ENCODE data around the gene GPD1. TPM values are rescaled to one million over a fixed set of nuclear protein-coding genes. Genes with fewer than 3 reads are reported as not detected.

GPD1 gene
- total RNA-seq, 5 donors from 2014 or later (not counting 1 experiment from before 2014, with no cell fraction given): 0.41 to 1.1 (median 0.86) TPM

DNA sequence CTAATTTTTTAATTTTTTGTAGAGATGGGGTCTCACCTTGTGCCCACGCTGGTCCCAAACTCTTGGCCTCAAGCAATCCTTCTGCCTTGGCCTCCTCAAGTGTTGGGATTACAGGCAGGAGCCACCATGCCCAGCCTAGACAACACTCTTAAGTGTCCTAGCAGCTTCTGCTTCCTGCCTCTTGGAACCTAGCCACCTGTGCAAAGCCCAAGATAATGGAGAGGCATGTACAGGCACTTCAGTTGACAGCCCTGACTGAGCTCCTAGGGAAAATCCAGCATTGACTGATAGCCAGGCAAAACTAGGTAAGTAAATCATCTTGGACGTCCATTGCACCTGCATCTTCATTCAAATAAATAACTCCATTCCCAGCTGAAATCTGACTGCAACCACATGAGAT is 23.7 kb downstream of the GPD1 start:
- POLR2A ChIA-PET: no interaction called here

DNA sequence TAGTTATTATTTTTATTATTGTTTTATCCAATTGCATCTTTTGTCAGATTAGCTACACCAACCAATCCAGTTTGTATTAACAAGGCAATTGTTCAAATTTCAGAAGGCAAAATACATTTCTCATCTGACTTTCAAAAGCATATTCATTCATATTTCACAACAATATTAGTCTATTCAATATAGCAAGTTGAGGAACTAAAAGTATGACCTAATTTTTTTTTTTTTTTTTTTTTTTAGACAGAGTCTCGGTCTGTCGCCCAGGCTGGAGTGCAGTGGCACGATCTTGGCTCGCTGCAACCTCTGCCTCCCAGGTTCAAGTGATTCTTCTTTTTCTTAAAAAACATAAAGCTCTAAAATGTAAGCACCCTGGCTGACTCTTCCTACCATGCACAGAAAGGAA is 25.5 kb downstream of the GPD1 start:
- Histone ChIP-seq H3K4me3 (ENCODE audit: control insufficient read depth in 1 of 2, extremely low read depth in 1 of 2, low read length in 1 of 2) (no peak overlapping the region), H3K9me3 (no peaks in the 10 kb centered on the region), H3K4me1 (ENCODE audit: control insufficient read depth in 1 of 2, extremely low read depth in 1 of 2, insufficient read depth in 2 of 2, low read length in 2 of 2) (peaks cover 2 to 4% of the 10 kb centered on the region in 2 experiments), H3K27ac (ENCODE audit: low read length) (no peak overlapping the region), H3K36me3 (ENCODE audit: control insufficient read depth in 2 of 2, extremely low read depth in 1 of 2, insufficient read depth in 1 of 2, low read length in 1 of 2) (peaks cover 9 to 63% of the 10 kb centered on the region in 2 donors), H3K27me3 (replicated peaks in 1 of 2; ENCODE audit: control insufficient read depth in 2 of 2, extremely low read depth in 1 of 2, insufficient read depth in 2 of 2, low read length in 1 of 2) (no peaks in the 10 kb centered on the region)
- Mint-ChIP-seq H3K27ac (no peak overlapping the region), H3K9me3 (no peaks in the 10 kb centered on the region), H3K4me1 (peaks cover 20 to 34% (median 27%) of the 10 kb centered on the region in 3 donors), H3K4me3 (no peak overlapping the region), H3K27me3 (no peaks in the 10 kb centered on the region), H3K36me3 (peaks cover 52% of the 10 kb centered on the region)
- ATAC-seq (replicated peaks in 1 of 4) (no peak), DNase-seq (no peak)
- POLR2A ChIA-PET: interaction anchor here (0.5 to 2.9 kb wide), 3 partner anchors 17 to 1244 kb away, joined by 3 to 10 read pairs (median 3); partner anchors contain the start of gene COX14 (in 1 of the 2)
- WGBS (ENCODE audit: insufficient coverage): 100% methylated on average over 1 of the region's 4 CpGs
- CTCF ChIA-PET: interaction anchor here (0.5 to 1.9 kb wide), 6 partner anchors 17 to 921 kb away, joined by 3 to 8 read pairs (median 6); partner anchors contain the start of gene COX14 (in 1 of the 2)

More for the DNA sequence above, 23.7 kb downstream of the GPD1 start:
- Mint-ChIP-seq H3K27ac (no peak overlapping the region), H3K4me1 (peaks cover 25 to 35% (median 30%) of the 10 kb centered on the region in 3 donors), H3K9me3 (no peaks in the 10 kb centered on the region), H3K36me3 (peaks cover 52% of the 10 kb centered on the region), H3K4me3 (no peak overlapping the region), H3K27me3 (no peaks in the 10 kb centered on the region)
- H3K27me3 ChIP-seq (replicated peaks in 1 of 2; ENCODE audit: control insufficient read depth in 2 of 2, extremely low read depth in 1 of 2, insufficient read depth in 2 of 2, low read length in 1 of 2): no peaks in the 10 kb centered on the region
- H3K27ac ChIP-seq (ENCODE audit: low read length): no peak overlapping the region
- H3K9me3 ChIP-seq: no peaks in the 10 kb centered on the region
- H3K36me3 ChIP-seq (ENCODE audit: control insufficient read depth in 2 of 2, extremely low read depth in 1 of 2, insufficient read depth in 1 of 2, low read length in 1 of 2): peaks cover 9 to 65% of the 10 kb centered on the region in 2 donors
- CTCF ChIA-PET: interaction anchor here in 1 of 2 donors (0.5 to 0.7 kb wide), 2 partner anchors 9 to 1228 kb away, joined by 3 read pairs; no protein-coding TSS in a partner anchor
- DNase-seq (no peak), ATAC-seq (replicated peaks in 1 of 4) (no peak)
- H3K4me1 ChIP-seq (ENCODE audit: control insufficient read depth in 1 of 2, extremely low read depth in 1 of 2, insufficient read depth in 2 of 2, low read length in 2 of 2): peaks cover 2 to 4% of the 10 kb centered on the region in 2 experiments
- no peak overlapping the region for H3K4me3 ChIP-seq (ENCODE audit: control insufficient read depth in 1 of 2, extremely low read depth in 1 of 2, low read length in 1 of 2)
- 86% methylated on average over 2 of the region's 2 CpGs for WGBS (ENCODE audit: insufficient coverage)

DNA sequence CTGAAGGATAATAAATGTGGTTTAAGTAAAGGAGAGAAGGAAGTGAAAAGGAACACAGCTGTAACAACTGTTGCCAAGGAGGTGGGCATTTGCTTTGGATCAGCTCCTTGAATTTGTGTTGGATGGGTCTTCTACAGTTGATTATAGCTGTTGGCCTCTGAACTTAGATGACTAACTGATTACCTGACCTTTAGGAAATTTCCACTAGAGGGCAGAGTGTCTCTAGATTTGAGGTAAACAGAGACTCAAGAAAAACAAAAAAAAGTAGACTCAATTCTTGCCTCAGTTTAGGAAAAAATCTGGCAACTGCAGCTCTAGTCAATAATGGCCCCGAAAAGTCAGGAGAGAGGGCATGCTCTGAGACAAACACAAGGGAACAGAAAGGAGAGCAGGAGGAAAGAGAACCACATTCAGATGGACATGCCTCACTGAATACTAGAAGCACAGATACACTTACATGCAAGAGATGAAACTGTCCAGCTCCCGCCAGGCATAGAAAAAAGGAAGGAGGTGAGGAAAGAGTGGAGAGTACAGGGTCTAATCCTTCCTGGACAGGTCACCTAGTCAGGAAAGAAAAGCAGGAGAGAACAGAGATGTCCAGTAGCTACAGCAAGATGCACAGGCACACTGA is 28.8 kb downstream of the GPD1 start:
- WGBS (ENCODE audit: insufficient coverage): 67% methylated on average over 1 of the region's 2 CpGs

DNA sequence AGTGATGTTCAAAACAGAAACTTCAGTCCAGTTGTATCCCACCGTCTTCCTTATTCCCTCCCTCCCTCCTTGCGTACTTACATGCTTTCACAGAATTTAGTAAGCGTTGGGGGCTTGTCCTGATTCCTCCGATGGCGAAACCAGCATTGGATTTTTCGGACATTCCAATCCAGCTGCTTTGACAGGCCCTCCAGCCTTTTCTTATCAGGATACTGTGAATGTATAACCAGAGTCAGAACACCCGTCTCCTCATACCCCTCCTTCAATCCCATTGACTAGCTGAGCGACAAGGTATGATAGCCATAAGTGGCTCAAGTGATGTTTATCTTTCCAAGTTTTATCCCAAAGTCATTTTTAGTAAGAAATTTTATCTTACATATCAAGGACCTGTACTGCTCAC is 39.2 kb downstream of the GPD1 start:
- no peak overlapping the region for H3K4me3 Mint-ChIP-seq
- no peaks in the 10 kb centered on the region for H3K9me3 Mint-ChIP-seq
- DNase-seq (no peak), ATAC-seq (replicated peaks in 1 of 4) (no peak)
- H3K4me3 ChIP-seq (ENCODE audit: control insufficient read depth in 1 of 2, extremely low read depth in 1 of 2, low read length in 1 of 2): no peak overlapping the region
- H3K36me3 Mint-ChIP-seq: peaks cover 31% of the 10 kb centered on the region
- H3K27me3 Mint-ChIP-seq: no peaks in the 10 kb centered on the region
- peaks cover 3 to 6% (median 5%) of the 10 kb centered on the region in 3 donors for H3K4me1 Mint-ChIP-seq
- POLR2A ChIA-PET: interaction anchor here in 1 of 2 donors (0.7 kb wide), 1 partner anchor 630 kb away, joined by 9 read pairs; no protein-coding TSS in a partner anchor
- 100% methylated on average over 4 of the region's 8 CpGs for WGBS (ENCODE audit: insufficient coverage)
- CTCF ChIA-PET: interaction anchor here (0.6 to 0.8 kb wide), 3 partner anchors 28 to 51 kb away, joined by 3 to 5 read pairs (median 3); no protein-coding TSS in a partner anchor
- H3K27ac ChIP-seq (ENCODE audit: low read length): no peak overlapping the region
- no peaks in the 10 kb centered on the region for H3K4me1 ChIP-seq (ENCODE audit: control insufficient read depth in 1 of 2, extremely low read depth in 1 of 2, insufficient read depth in 2 of 2, low read length in 2 of 2)
- H3K9me3 ChIP-seq: no peaks in the 10 kb centered on the region
- H3K27ac Mint-ChIP-seq: no peak overlapping the region
- H3K27me3 ChIP-seq (replicated peaks in 1 of 2; ENCODE audit: control insufficient read depth in 2 of 2, extremely low read depth in 1 of 2, insufficient read depth in 2 of 2, low read length in 1 of 2): no peaks in the 10 kb centered on the region
- peaks cover 11 to 40% of the 10 kb centered on the region in 2 donors for H3K36me3 ChIP-seq (ENCODE audit: control insufficient read depth in 2 of 2, extremely low read depth in 1 of 2, insufficient read depth in 1 of 2, low read length in 1 of 2)

More for the DNA sequence above, 28.8 kb downstream of the GPD1 start:
- H3K27ac ChIP-seq (ENCODE audit: low read length): no peak overlapping the region
- H3K9me3 ChIP-seq: no peaks in the 10 kb centered on the region
- Mint-ChIP-seq H3K27me3 (no peaks in the 10 kb centered on the region), H3K4me1 (peaks cover 5 to 16% (median 12%) of the 10 kb centered on the region in 3 donors), H3K36me3 (peaks cover 56% of the 10 kb centered on the region), H3K9me3 (no peaks in the 10 kb centered on the region), H3K27ac (peak overlapping the region; percentile 7 to 79), H3K4me3 (no peak overlapping the region)
- peaks cover 3 to 73% of the 10 kb centered on the region in 2 donors for H3K36me3 ChIP-seq (ENCODE audit: control insufficient read depth in 2 of 2, extremely low read depth in 1 of 2, insufficient read depth in 1 of 2, low read length in 1 of 2)
- DNase-seq: peak in 3 of 35 experiments; percentile 7 to 60 (median 24)
- ChIA-PET CTCF (interaction anchor here (0.5 to 3.0 kb wide), 17 partner anchors 14 to 1189 kb away, joined by 3 to 47 read pairs (median 3); partner anchors contain the start of genes COX14 (in 2 of the 2) and LIMA1 (in 1 of the 2)), POLR2A (interaction anchor here in 1 of 2 donors (0.6 to 0.9 kb wide), 2 partner anchors 21 to 765 kb away, joined by 3 to 4 read pairs; partner anchors contain the start of genes COX14 and SPATS2)
- no peaks in the 10 kb centered on the region for H3K27me3 ChIP-seq (replicated peaks in 1 of 2; ENCODE audit: control insufficient read depth in 2 of 2, extremely low read depth in 1 of 2, insufficient read depth in 2 of 2, low read length in 1 of 2)
- no peaks in the 10 kb centered on the region for H3K4me1 ChIP-seq (ENCODE audit: control insufficient read depth in 1 of 2, extremely low read depth in 1 of 2, insufficient read depth in 2 of 2, low read length in 2 of 2)
- ATAC-seq (replicated peaks in 1 of 4): peak in 2 of 4 experiments; percentile 36 to 65
- H3K4me3 ChIP-seq (ENCODE audit: control insufficient read depth in 1 of 2, extremely low read depth in 1 of 2, low read length in 1 of 2): no peak overlapping the region

GRCh38 chr12:50145439-50145838 is 41.6 kb downstream of the GPD1 start:
- Mint-ChIP-seq H3K27ac (no peak overlapping the region), H3K4me3 (no peak overlapping the region), H3K27me3 (no peaks in the 10 kb centered on the region), H3K36me3 (peaks cover 26% of the 10 kb centered on the region), H3K9me3 (no peaks in the 10 kb centered on the region), H3K4me1 (peaks cover 5 to 15% (median 12%) of the 10 kb centered on the region in 3 donors)
- no peaks in the 10 kb centered on the region for H3K9me3 ChIP-seq
- H3K27ac ChIP-seq (ENCODE audit: low read length): no peak overlapping the region
- no peak overlapping the region for H3K4me3 ChIP-seq (ENCODE audit: control insufficient read depth in 1 of 2, extremely low read depth in 1 of 2, low read length in 1 of 2)
- CTCF ChIA-PET: interaction anchor here in 1 of 2 donors (1.1 kb wide), 1 partner anchor 54 kb away, joined by 4 read pairs; no protein-coding TSS in a partner anchor
- no peak for ATAC-seq (replicated peaks in 1 of 4)
- WGBS (ENCODE audit: insufficient coverage): no CpG with 5 or more reads among the region's 2 CpGs
- no peaks in the 10 kb centered on the region for H3K27me3 ChIP-seq (replicated peaks in 1 of 2; ENCODE audit: control insufficient read depth in 2 of 2, extremely low read depth in 1 of 2, insufficient read depth in 2 of 2, low read length in 1 of 2)
- DNase-seq: no peak
- POLR2A ChIA-PET: interaction anchor here in 1 of 2 donors (0.6 kb wide), 1 partner anchor 17 kb away, joined by 4 read pairs; no protein-coding TSS in a partner anchor
- H3K36me3 ChIP-seq (ENCODE audit: control insufficient read depth in 2 of 2, extremely low read depth in 1 of 2, insufficient read depth in 1 of 2, low read length in 1 of 2): peaks cover 9 to 33% of the 10 kb centered on the region in 2 donors
- H3K4me1 ChIP-seq (ENCODE audit: control insufficient read depth in 1 of 2, extremely low read depth in 1 of 2, insufficient read depth in 2 of 2, low read length in 2 of 2): no peaks in the 10 kb centered on the region

GRCh38 chr12:50147281-50147680 is 43.5 kb downstream of the GPD1 start:
- DNase-seq (no peak), ATAC-seq (replicated peaks in 1 of 4) (no peak)
- H3K36me3 ChIP-seq (ENCODE audit: control insufficient read depth in 2 of 2, extremely low read depth in 1 of 2, insufficient read depth in 1 of 2, low read length in 1 of 2): peaks cover 3 to 20% of the 10 kb centered on the region in 2 donors
- no peaks in the 10 kb centered on the region for H3K27me3 ChIP-seq (replicated peaks in 1 of 2; ENCODE audit: control insufficient read depth in 2 of 2, extremely low read depth in 1 of 2, insufficient read depth in 2 of 2, low read length in 1 of 2)
- Mint-ChIP-seq H3K27ac (no peak overlapping the region), H3K9me3 (no peaks in the 10 kb centered on the region), H3K4me1 (peaks cover 16 to 23% (median 23%) of the 10 kb centered on the region in 3 donors), H3K27me3 (no peaks in the 10 kb centered on the region), H3K36me3 (peaks cover 12% of the 10 kb centered on the region), H3K4me3 (no peak overlapping the region)
- no peaks in the 10 kb centered on the region for H3K9me3 ChIP-seq
- ChIA-PET CTCF (interaction anchor here (0.5 to 1.6 kb wide), 3 partner anchors 26 to 1289 kb away, joined by 4 read pairs; no protein-coding TSS in a partner anchor), POLR2A (interaction anchor here (0.6 to 0.7 kb wide), 3 partner anchors 133 to 843 kb away, joined by 3 to 9 read pairs (median 3); no protein-coding TSS in a partner anchor)
- H3K27ac ChIP-seq (ENCODE audit: low read length): no peak overlapping the region
- H3K4me3 ChIP-seq (ENCODE audit: control insufficient read depth in 1 of 2, extremely low read depth in 1 of 2, low read length in 1 of 2): no peak overlapping the region
- no peaks in the 10 kb centered on the region for H3K4me1 ChIP-seq (ENCODE audit: control insufficient read depth in 1 of 2, extremely low read depth in 1 of 2, insufficient read depth in 2 of 2, low read length in 2 of 2)
- WGBS (ENCODE audit: insufficient coverage): no CpG with 5 or more reads among the region's 4 CpGs

All from T-cell (primary cell).